Uterus (tissue), 4 donors: Measurements from ENCODE around the gene SMG5. TPM values are rescaled to one million over a fixed set of nuclear protein-coding genes. Genes with fewer than 3 reads are reported as not detected.
A peak's percentile ranks its signal among the peaks of the same experiment; 100 is the strongest.

Source experiments
- DNase-seq, 2 donors: peaks; one replicate each; pipeline ENCODE4 v3.0.0-alpha.2; 2019 to 2020
- H3K27ac ChIP-seq, 2 donors: fragments of 200-600 bp; sonication (generic); 1 replicate in 1 of 2; 2 replicates in 1 of 2; pipeline ENCODE4 v1.5.1; 2016 to 2018
- H3K27me3 ChIP-seq, 2 donors: fragments of 200-600 bp; sonication (generic); one replicate each; pipeline ENCODE4 v1.5.1; 2018 to 2019; ENCODE audit warnings: control low read depth in 1 of 2
- H3K36me3 ChIP-seq, 2 donors: fragments of 200-600 bp; sonication (generic); one replicate each; pipeline ENCODE4 v1.5.1; 2019; ENCODE audit warnings: control low read depth in 1 of 2
- H3K4me1 ChIP-seq, 2 donors: fragments of 200-600 bp; sonication (generic); one replicate each; pipeline ENCODE4 v1.5.1; 2018 to 2019; ENCODE audit warnings: control low read depth in 1 of 2
- H3K4me3 ChIP-seq, 2 donors: fragments of 200-600 bp; sonication (generic); 1 replicate in 1 of 2; 2 replicates in 1 of 2; pipeline ENCODE4 v1.5.1; 2018 to 2019; ENCODE audit warnings: mild to moderate bottlenecking in 1 of 2
- H3K9me3 ChIP-seq, 2 donors: fragments of 200-600 bp; sonication (generic); one replicate each; pipeline ENCODE4 v1.5.1; 2019; ENCODE audit warnings: control low read depth in 1 of 2
- CTCF ChIP-seq, 4 experiments: fragments of 200-600 bp in 2 of 4; fragments of 450-650 bp in 2 of 4; sonication (generic) in 2 of 4; IDR thresholded peaks; one replicate each; pipeline ENCODE4 v1.5.1; 2016 to 2019; ENCODE audit warnings: antibody characterized with exemption in 4 of 4, mild to moderate bottlenecking in 2 of 4, moderate library complexity in 1 of 4
- POLR2A ChIP-seq, 2 donors: fragments of 450-650 bp; IDR thresholded peaks; one replicate each; pipeline ENCODE4 v1.6.1; 2016; ENCODE audit warnings: antibody characterized with exemption in 2 of 2, mild to moderate bottlenecking in 1 of 2, moderate library complexity in 1 of 2
- intact Hi-C: fragments of 100-400 bp; cut with DNase I; formaldehyde crosslinking; loops from one replicate; pipeline ENCODE4 v1.15.1; 2023; ENCODE audit warnings: low total_unique reads
- total RNA-seq, 4 donors: library from RNA; depleted of rRNA in 3 of 4; stranded (reverse); fragments of >200 nt in 3 of 4; gene quantifications; one replicate each; pipeline versions ENCODE4 v1.1.0 to v1.2.4, GENCODE V29; 2014 to 2023
- donor health status: DM: yes; HTN: yes; CAD: no.

SMG5 gene
- total RNA-seq, 4 donors from 2014 or later, result 8.8 to 68.8 (median 39.0) TPM

DNA sequence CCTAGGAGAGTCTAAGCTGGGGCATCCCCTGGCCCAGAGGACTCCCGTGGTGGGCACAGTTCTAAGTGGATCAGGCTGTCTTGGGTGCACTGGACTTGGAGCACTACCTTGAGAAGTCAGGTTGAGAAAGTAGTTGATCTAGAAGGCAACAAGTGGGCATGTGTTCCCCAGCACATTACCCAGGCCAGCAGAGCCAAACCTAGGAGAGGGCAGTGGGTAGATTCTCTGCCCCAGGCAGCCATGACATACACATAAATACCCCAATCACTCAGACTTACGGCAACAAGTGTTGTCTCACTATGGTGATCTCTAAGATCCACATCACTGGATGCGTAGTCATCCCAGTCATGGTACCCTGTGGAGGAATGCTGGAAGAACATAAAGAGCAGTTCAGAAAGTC, 71.4 kb downstream of the SMG5 start:
- no peak for DNase-seq

DNA sequence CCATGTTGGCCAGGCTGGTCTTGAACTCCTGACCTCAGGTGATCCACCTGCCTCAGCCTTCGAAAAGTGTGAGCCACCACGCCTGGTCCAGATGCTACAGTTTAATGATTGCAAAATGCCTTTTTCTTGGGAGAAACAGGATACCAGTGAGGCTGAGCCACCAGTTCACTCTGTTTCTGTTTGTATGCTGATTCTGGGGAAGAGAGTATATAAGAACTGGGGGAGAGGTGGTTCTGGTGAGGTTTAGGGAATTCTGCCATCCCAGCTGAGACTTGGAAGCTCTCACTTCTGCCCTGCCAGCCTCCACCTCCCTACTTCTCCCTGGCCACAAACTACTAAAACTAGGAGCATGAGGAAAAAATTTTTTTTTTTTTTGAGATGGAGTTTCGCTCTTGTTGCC, 77.9 kb downstream of the SMG5 start:
- Histone ChIP-seq H3K36me3 (no peaks in the 10 kb centered on the region), H3K4me1 (no peaks in the 10 kb centered on the region), H3K4me3 (no peak overlapping the region), H3K27me3 (no peaks in the 10 kb centered on the region), H3K27ac (peak overlapping the region in 1 of 2 donors; percentile 41), H3K9me3 (no peaks in the 10 kb centered on the region)
- intact Hi-C loops, result no loop called here
- TF ChIP-seq CTCF (IDR thresholded peaks at IDR 0.05) (no peak), POLR2A (IDR thresholded peaks at IDR 0.05) (no peak)
- DNase-seq, result no peak

More for the DNA sequence above, 71.4 kb downstream of the SMG5 start:
- Histone ChIP-seq H3K27ac (no peak overlapping the region), H3K9me3 (no peaks in the 10 kb centered on the region), H3K36me3 (no peaks in the 10 kb centered on the region), H3K27me3 (no peaks in the 10 kb centered on the region), H3K4me1 (peaks cover 0 to 3% of the 10 kb centered on the region in 2 donors), H3K4me3 (no peak overlapping the region)
- intact Hi-C loops, result no loop called here
- no peak for TF ChIP-seq POLR2A (IDR thresholded peaks at IDR 0.05)
- no peak for TF ChIP-seq CTCF (IDR thresholded peaks at IDR 0.05)

GRCh38 chr1:156203331-156203730, 79.3 kb downstream of the SMG5 start:
- H3K27ac ChIP-seq, result peak overlapping the region; percentile 56 to 65
- no peaks in the 10 kb centered on the region for H3K4me1 ChIP-seq
- no peaks in the 10 kb centered on the region for H3K27me3 ChIP-seq
- DNase-seq, result no peak
- no peak for TF ChIP-seq POLR2A (IDR thresholded peaks at IDR 0.05)
- TF ChIP-seq CTCF (IDR thresholded peaks at IDR 0.05), result no peak
- no peaks in the 10 kb centered on the region for H3K9me3 ChIP-seq
- H3K4me3 ChIP-seq, result no peak overlapping the region
- no peaks in the 10 kb centered on the region for H3K36me3 ChIP-seq
- intact Hi-C loops, result no loop called here

GRCh38 chr1:156200044-156200443, 82.6 kb downstream of the SMG5 start:
- H3K27ac ChIP-seq, result no peak overlapping the region
- intact Hi-C loops, result no loop called here
- H3K36me3 ChIP-seq, result no peaks in the 10 kb centered on the region
- DNase-seq, result no peak
- H3K27me3 ChIP-seq, result no peaks in the 10 kb centered on the region
- TF ChIP-seq CTCF (IDR thresholded peaks at IDR 0.05) (no peak), POLR2A (IDR thresholded peaks at IDR 0.05) (no peak)
- no peak overlapping the region for H3K4me3 ChIP-seq
- no peaks in the 10 kb centered on the region for H3K4me1 ChIP-seq
- H3K9me3 ChIP-seq, result no peaks in the 10 kb centered on the region

Other genes with a start within 250 kb of the SMG5 start
- 10 to 100 TPM in 2 of 4 donors, 1 to 10 TPM in 2; 2.6 to 47.0 (median 12.8) TPM for gene UBQLN4, start 229.0 kb downstream of the SMG5 start, total RNA-seq
- gene LAMTOR2, start 228.0 kb downstream of the SMG5 start, total RNA-seq, result 10 to 100 TPM; 17.3 to 97.6 (median 38.1) TPM
- gene RAB25, start 221.7 kb downstream of the SMG5 start, total RNA-seq, result 1 to 10 TPM in 2 of 4 donors, not detected in 2; 5.0 to 5.5 TPM
- gene MEX3A, start 200.4 kb downstream of the SMG5 start, total RNA-seq, result 10 to 100 TPM in 1 of 4 donors, 1 to 10 TPM in 1, under 1 TPM in 2; 0.29 to 13.3 (median 2.0) TPM
- 100 to 1,000 TPM; 245 to 533 (median 373) TPM for gene LMNA, start 168.1 kb downstream of the SMG5 start, total RNA-seq
- 1 to 10 TPM in 3 of 4 donors, not detected in 1; 3.1 to 8.2 (median 4.1) TPM for gene SEMA4A, start 129.2 kb downstream of the SMG5 start, total RNA-seq
- 10 to 100 TPM in 2 of 4 donors, 1 to 10 TPM in 2; 5.9 to 26.9 (median 11.1) TPM for gene SLC25A44, start 88.7 kb downstream of the SMG5 start, total RNA-seq
- 10 to 100 TPM; 45.2 to 61.3 (median 46.0) TPM for gene PMF1, start 69.8 kb downstream of the SMG5 start, total RNA-seq
- 1 to 10 TPM in 1 of 4 donors, under 1 TPM in 2, not detected in 1; 0.29 to 4.2 (median 0.90) TPM for gene BGLAP, start 40.6 kb downstream of the SMG5 start, total RNA-seq
- gene PAQR6, start 34.8 kb downstream of the SMG5 start, total RNA-seq, result 1 to 10 TPM in 2 of 4 donors, under 1 TPM in 1, not detected in 1; 0.51 to 1.2 (median 1.1) TPM
- 1 to 10 TPM in 2 of 4 donors, under 1 TPM in 2; 0.26 to 2.7 (median 1.5) TPM for gene TMEM79, start 1.5 kb upstream of the SMG5 start, total RNA-seq
- 10 to 100 TPM; 23.8 to 31.1 (median 27.7) TPM for gene GLMP, start 12.9 kb upstream of the SMG5 start, total RNA-seq
- gene VHLL, start 16.5 kb upstream of the SMG5 start, total RNA-seq, result not detected
- gene CCT3, start 55.5 kb upstream of the SMG5 start, total RNA-seq, result 100 to 1,000 TPM; 114 to 267 (median 192) TPM
- gene TSACC, start 55.7 kb upstream of the SMG5 start, total RNA-seq, result not detected
- under 1 TPM in 1 of 4 donors, not detected in 3; 0.49 TPM for gene RHBG, start 86.4 kb upstream of the SMG5 start, total RNA-seq
- 100 to 1,000 TPM in 1 of 4 donors, 10 to 100 TPM in 2, 1 to 10 TPM in 1; 8.4 to 101 (median 35.1) TPM for gene MEF2D, start 217.9 kb upstream of the SMG5 start, total RNA-seq